Activated CD8-positive, alpha-beta memory T cell treated with anti-CD3 and anti-CD28 coated beads for 1 hour (primary cell): ENCODE results near the gene MET.
"Not testable (repeated sequence)": the region's sequence is repeated elsewhere in the genome, so short reads cannot be mapped to it uniquely, and the experiment has no call there.

Experiments used
- DNase-seq, 2 donors: peaks; one replicate each; pipeline ENCODE4 v3.0.0-alpha.2; 2020; ENCODE audit warnings: low read depth in 1 of 2; ENCODE audit errors: extremely low read depth in 1 of 2

MET gene

DNA sequence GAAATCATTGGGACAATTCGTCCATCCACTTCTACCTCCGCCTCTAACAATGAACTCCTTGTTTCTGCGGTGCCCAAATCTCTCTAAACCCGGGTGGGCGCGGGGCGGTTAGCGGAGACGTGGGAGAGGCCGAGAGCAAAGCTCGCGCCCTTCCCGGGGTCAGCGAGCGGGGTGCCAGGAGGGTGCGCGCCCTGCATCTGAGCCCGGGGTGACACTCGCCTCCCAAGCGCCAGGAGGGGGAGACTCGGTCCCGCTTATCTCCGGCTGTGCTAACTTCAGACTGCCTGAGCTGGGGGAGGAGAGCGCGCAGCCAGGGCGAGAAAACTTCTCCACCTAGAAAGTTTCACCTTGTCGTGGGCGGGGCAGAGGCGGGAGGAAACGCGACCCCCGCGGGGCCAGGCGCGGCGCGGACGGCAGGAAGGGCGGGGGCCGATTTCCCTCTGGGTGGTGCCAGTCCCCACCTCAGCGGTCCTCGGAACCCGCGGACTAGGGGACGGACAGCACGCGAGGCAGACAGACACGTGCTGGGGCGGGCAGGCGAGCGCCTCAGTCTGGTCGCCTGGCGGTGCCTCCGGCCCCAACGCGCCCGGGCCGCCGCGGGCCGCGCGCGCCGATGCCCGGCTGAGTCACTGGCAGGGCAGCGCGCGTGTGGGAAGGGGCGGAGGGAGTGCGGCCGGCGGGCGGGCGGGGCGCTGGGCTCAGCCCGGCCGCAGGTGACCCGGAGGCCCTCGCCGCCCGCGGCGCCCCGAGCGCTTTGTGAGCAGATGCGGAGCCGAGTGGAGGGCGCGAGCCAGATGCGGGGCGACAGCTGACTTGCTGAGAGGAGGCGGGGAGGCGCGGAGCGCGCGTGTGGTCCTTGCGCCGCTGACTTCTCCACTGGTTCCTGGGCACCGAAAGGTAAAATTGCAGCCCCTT, at the start of gene MET:
Gene MET, plus strand, starts transcription at position 516 of the 915 bp plus-strand sequence. CDS start 26,889 bp downstream, outside the sequence.
- DNase-seq, result no peak

DNA sequence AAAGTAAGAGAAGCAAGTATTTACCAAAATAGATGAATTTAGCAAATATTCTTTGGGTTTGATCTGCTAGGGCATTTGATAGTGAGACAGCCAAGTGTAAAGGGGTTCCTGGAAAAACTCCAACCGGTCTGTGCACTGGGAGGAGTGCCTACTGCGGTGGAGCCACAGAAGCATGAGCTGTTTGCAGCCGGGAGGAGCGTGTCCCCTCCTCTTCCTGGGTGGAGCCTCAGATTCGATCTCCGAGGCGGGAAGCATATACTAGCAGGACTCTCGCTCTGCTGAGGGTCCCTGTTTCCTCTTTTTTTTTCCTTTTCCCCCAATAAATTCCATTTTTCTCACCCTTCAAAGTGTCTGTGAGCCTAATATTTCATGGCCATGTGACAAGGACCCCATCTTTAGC, 45.1 kb upstream of the MET start:
- DNase-seq, result no peak

DNA sequence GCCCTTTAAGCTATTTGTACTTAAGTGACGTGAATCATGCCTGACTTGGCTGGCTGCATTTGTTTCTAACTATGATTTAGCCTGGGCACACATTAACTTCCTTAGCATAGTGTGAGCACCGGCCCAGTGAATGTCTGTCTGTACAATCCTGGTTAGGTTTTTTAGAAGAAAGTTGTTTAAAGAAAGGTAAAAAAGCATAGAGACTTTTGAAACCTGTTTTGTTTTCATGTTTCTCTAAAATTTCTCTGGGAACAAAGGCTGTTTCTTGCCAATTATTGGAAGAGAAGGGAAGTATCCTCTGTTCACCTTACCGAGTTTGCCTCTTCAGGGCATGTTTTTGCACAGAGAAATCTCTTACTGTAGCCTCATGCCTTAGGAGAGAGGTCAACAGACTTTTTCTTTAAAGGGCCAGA, 42.9 kb upstream of the MET start:
- no peak for DNase-seq

DNA sequence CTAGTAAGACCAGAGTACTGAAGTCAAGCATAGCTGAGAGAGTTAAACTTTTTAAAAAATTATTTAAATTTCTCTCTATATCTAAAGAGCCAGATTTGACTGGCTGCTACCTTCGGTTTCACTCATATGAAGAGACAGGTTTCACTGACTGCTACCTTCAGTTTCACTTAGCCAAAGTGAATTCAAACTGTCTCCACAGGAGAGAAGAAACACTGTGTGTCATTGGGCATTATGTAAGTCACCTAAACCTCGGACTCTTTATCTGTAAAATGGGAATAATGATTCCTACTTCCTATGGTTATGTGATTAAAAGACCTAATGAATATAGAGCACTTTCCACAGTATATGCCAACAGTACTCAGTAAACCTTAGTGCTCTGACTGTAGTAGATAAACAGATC, 41.6 kb upstream of the MET start:
- no peak for DNase-seq

DNA sequence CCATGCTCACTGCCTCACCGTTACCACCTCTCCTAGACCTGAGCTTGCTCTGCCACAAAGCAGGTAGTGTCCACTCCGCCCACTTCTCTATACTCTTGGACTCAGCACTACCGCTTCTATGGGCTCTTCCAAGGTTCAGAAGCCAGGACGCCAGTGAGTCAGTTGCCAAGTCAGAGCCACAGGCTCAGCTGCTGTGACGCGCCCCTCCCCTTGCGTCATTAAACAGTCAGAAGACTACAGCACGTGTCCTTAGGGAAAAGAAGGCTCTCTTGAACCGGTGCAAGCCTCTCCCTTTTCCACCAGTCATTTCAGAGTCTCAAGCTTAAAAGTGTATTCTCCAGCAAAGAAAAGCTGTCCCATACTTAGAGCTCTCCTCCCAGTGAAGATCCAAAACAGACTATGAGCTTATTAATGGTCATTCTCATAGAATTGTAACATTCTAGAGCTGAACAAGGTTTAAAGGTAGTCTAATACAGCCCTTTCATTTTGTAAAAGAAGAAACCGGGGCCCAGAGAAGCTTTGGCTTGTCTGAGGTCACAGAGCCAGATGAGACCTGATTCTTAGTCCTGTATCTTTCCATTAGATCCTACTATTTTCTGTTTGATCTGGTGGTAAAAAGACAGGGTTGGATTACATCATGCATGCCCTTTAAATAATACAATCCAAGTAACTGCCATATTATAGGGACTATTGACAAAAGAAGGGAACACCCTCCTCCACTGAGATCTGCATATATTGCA, 40.9 kb upstream of the MET start:
- DNase-seq, result no peak

DNA sequence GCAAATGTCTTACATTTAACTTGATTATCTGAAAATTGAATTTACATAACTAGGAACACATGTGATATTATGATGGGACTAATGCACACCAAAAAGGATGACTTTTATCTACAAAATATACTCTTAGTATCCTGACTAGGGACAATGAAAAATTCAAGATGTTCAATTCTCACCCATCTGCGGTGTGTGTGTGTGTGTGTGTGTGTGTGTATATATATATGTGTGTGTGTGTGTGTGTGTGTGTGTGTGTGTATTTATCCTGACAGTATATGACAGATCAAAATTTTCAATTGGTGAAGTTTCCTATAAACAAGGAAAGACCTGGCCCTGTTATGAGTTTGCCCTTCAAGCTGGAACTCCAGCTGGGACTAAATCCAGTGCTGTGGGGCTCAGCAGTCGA, 40.3 kb upstream of the MET start:
- DNase-seq, result no peak

DNA sequence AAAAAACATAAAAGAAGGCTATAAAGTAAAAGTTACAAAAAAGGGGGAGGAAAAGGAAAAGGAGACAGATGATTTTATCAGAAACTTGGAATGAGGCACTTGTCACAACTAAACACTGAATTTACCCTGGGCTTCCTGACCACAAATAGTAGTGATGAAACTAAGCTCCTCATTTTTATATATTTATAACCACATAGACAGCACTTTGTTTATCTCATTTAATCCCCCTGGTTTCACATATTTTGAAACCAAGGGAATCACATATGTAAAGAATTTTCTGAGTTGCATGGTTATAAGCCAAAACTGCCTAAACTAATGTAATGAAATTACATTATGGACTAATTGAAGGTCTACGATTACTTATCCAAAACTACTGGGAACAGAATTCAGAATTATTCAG, 39.6 kb upstream of the MET start:
- no peak for DNase-seq

DNA sequence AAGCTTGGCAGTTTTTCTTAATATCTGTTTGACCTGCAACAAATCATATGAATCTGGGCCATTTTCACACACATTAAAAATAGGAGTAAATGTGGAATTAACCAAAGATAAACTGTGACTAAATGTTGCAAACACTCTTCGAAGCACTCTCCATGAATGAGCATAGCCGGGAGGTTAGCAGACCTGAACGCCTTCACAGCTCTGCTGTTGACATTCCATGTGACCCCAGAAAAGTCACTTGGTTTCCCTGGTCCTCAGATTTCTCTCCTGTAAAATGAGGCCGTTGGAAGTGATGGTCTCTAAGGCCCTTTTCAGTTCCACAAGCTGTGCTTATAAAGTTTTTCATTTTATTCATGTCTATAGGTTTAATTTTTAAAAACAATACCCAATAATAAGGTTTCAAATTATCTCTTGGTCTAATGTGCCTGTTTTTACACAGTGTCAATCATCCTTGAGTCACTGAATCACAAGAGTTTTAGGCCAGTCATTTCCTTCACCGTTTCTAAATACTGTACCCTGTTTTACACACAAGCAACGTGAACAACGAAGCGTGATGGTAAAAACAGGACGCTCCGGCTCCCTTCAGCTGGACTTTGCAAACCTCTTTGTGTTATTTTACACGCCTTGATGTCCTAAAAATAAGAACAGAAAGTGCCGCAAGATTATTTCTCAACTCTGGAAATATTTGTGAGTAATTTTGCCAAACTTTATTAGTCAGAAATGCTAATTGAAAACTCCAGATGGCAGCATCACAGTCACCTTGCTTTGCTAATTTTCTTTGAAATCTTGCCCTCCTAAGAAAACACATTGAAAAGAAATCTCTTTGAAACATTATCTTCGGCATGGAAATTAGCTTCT, 38.6 kb upstream of the MET start:
- no peak for DNase-seq

DNA sequence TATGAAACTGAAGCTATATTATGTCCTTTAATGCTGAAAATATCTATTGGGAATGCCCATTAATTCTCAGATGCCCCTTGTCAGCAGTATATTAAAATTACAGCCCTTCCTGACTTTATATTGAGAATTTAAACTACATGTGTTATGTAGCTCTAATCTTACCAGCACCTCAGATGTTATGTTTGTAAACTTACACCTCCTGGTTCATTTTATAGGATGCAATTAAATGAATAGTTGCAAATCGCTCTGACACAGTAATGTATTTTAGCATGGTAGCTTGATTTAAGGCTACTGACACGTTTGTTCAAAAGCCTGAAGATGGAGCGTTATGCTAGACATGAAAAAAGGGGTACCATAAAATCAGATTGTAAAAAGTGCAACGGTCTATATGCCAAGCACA, 35.0 kb upstream of the MET start:
- no peak for DNase-seq

DNA sequence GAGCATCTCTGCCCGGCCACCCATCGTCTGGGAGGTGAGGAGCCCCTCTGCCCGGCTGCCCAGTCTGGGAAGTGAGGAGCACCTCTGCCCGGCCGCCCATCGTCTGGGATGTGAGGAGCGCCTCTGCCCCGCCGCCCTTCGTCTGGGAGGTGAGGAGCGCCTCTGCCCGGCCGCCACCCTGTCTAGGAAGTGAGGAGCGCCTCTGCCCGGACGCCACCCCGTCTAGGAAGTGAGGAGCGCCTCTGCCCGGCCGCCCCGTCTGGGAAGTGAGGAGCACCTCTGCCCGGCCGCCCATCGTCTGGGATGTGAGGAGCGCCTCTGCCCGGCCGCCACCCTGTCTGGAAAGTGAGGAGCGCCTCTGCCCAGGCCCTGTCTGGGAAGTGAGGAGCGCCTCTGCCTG, 33.4 kb upstream of the MET start:
- DNase-seq, result not testable (repeated sequence)

DNA sequence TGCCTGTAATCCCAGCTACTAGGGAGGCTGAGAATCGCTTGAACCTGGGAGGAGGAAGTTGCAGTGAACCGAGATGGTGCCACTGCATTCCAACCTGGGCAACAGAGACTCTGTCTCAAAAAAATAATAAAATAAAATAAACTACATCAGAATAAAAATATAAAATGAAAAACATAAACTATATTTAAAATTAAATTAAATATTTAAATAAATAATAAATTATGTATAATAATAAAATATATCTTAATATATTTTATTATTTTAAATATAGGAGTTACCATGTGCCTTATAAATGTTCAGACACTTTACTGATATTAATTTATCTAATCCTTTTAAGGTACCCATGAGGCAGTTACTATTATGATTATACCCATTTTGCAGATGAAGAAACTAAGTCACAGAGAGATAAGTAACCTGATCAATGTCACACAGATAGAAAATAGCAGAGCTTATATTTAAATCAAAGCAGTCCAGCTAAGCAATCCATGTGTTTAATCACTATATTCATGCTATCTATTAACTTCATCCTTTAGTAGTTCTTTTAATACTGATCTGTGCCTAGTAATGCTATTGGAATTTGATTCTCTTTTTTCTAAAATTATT, 30.3 kb upstream of the MET start:
- DNase-seq, result no peak

DNA sequence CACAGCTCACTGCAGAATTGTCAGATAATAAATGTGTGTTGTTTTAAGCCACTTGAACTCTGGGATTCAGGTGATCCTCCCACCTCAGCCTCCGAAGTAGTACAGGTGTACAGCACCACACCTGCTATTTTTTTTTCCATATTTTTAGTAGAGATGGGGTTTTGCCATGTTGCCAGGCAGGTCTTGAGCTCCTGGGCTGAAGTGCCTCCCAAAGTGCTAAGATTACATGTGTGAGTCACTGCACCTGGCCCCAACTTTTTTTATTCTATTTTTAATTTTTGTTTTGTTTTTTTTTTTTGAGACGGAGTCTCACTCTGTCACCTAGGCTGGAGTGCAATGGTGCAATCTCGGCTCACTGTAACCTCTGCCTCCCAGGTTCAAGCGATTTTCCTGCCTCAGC, 28.8 kb upstream of the MET start:
- DNase-seq, result not testable (repeated sequence)

DNA sequence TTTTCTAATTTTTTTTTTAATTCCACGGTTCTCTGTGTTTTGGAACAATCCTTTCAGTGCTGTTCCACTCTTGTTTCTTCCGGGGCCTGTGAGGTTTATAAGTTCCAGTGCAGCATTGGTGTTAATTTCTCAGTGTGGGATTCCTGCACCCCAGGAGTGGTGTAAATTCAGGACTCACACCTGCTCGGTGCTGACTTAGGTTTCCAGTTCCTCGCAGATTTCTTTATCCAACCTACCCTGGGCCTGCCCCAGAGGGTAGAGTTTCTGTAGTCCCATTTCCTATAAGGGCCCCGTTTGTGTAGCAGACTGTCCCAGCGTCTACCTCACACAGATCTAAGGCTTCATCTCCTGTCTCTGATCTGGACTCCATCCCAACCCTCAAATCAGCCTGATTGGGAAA, 27.4 kb upstream of the MET start:
- no peak for DNase-seq

DNA sequence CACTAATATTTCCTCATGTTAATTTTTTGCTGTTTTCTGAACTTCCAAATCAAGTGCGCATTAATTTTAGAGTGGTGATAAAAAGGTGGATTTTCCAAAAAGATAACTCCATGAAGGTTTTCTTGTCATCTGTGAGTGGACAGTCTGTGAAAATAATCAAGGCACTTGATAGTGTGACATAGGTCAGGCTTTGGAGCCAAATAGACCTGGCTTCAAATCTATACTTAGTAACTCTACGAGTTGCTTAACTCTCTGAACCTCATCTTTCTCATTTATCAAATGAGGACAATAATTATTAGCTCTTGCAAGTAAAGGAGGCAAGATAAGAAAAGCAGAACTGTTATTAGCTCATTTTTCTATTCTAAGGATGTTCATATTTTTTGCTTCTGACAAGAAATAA, 24.7 kb upstream of the MET start:
- no peak for DNase-seq

DNA sequence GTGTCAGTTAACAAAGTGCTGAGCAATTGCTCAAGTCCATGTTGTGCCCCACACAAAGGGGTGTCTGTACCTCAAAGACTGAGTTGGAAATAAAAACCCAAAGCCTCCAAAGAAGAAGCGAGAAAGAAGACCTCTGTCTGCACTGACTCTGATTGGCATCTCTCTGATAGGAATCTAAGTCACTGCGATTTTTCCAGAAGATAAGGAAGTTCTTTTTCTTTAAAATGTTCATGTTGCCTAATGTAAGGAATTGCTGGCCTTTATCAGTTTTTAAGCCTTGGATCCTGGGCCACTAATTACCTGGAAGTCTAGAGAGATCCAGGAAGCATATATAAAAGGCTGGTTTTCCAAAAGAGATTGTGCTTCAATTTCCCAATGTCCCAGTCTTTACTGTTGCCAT, 24.1 kb upstream of the MET start:
- no peak for DNase-seq

DNA sequence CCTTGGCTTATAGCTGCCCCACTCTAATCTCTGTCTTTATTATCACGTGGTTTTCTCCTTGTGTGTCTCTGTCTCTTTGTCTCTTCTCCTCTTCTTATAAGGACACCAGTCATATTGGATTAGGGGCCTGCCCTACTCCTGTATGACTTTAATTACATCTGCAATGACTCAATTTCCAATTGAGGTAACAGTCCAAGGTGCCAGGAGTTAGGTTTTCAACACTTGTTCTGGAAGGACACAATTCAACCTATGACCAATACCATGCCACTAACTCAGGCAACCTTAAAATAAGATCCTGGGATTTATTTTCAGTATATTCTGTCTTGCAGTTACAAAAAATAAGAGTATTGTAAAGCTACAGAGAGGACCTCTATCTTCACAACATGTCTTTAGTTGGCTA, 21.6 kb upstream of the MET start:
- DNase-seq, result no peak

DNA sequence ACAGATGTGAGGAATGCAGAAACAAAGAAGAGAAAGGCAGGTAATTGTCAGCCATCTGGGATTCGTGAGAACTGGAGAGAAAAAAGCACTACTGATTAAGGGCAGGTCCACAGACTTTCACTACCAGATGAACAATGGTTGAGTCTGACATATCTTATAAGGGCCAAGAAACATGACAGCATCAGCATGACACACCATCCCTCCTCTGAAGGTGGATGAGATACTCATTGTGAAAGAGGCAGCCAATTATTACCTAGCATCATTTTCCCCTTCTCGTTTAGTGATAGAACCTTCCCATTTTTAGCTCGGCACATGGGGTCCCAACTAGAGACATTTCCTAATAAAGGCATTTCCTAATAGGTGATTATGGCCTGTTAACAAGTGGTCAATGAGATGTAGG, 19.2 kb upstream of the MET start:
- DNase-seq, result no peak

DNA sequence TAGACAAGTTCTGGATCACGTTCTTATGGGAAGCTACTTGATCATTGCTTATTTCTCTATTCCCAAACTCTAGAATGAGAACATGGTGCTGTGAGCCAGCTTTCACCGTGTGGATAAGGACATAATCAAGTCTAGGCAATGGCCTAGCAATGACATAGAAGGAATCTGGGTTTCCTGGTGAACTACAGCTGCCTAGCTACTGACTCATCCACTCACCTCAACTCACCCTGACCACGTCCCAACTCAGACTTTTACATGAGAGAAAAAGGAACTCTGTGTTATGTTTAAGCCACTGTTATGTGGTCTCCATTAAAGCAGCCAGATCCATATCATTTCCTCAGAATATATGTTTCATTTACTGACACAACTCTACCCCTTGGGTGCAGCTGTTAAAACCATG, 18.8 kb upstream of the MET start:
- no peak for DNase-seq

DNA sequence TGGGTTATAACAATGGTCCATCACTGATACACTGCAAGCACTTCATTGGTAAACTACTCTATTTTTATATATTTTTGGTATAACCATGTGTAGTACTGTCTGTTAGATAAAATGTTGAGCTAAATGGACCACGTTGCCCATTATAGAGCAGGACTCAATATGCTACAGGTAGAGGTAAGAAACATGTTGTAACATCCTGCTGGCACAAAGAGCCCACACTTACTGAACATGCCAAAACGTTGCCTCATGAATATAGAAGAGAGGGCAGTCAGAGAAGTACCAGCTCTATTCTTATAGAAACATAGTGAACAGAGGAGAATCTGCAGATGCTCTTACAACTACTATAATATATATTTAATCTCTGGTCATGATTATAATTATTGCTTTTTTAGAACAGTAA, 18.4 kb upstream of the MET start:
- no peak for DNase-seq

DNA sequence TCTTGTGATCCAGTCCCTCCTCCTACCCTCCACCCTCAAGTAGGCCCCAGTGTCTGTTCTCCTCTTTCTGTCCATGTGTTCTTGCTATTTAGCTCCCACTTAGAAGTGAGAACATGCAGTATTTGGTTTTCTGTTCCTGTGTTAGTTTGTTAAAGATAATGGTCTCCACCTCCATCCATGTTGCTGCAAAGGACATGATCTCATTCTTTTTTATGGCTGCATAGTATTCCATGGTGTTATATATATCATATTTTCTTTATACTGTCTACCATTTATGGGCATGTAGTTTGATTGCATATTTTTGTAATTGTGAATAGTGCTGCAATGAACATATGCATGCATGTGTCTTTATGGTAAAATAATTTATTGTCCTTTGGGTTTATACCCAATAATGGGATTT, 12.7 kb upstream of the MET start:
- not testable (repeated sequence) for DNase-seq

DNA sequence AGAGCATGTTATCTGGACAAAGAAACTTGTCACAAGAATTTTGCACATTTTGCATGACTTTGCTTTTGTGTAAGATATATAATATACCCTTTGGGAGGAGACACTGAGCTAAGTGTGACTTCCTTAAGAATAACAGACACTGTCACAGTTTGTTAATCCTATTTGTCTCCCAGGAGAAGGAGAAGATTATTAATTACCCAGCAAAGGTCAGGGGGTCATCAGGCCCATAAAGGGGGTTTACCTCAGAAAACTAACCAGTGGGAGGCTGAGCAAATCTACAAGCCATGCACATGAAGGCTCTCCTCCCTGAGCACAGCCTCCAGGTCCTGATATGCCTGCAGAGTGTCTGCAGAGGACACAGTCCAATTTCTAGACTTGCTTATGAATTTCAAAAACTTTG, 10.1 kb upstream of the MET start:
- DNase-seq, result no peak
